Measurements from ENCODE around the gene GDF9.

Gene GDF9

DNA sequence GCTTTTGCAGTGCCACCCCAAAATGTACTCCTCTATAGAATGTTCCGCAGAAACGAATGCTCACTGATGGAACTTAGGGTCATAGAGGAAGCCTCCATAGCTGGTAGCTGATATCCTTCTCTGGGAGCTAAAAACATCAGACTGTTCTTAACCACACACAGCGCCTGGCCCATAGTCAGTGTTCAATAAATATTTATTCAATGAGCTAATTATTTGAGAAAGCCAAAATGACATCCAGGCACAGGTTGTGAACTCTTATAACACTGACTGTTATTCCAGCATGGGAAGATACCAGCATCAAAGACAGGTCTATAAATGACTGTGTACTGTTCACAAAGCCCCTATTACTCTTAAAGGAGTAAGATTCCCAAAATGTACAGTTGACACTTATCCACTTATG lies 12.9 kb downstream of the GDF9 start:
- Mint-ChIP-seq H3K4me3 (no peak overlapping the region), H3K4me1 (no peaks in the 10 kb centered on the region), H3K9me3 (no peaks in the 10 kb centered on the region), H3K36me3 (ENCODE audit: low read depth) (no peaks in the 10 kb centered on the region), H3K27ac (no peak overlapping the region), H3K27me3 (ENCODE audit: low read depth, poor library complexity) (peaks cover 19% of the 10 kb centered on the region)
- DNase-seq = no peak
- TF ChIP-seq, protein P1, sequence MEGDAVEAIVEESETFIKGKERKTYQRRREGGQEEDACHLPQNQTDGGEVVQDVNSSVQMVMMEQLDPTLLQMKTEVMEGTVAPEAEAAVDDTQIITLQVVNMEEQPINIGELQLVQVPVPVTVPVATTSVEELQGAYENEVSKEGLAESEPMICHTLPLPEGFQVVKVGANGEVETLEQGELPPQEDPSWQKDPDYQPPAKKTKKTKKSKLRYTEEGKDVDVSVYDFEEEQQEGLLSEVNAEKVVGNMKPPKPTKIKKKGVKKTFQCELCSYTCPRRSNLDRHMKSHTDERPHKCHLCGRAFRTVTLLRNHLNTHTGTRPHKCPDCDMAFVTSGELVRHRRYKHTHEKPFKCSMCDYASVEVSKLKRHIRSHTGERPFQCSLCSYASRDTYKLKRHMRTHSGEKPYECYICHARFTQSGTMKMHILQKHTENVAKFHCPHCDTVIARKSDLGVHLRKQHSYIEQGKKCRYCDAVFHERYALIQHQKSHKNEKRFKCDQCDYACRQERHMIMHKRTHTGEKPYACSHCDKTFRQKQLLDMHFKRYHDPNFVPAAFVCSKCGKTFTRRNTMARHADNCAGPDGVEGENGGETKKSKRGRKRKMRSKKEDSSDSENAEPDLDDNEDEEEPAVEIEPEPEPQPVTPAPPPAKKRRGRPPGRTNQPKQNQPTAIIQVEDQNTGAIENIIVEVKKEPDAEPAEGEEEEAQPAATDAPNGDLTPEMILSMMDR (IDR thresholded peaks at IDR 0.05) = no peak

DNA sequence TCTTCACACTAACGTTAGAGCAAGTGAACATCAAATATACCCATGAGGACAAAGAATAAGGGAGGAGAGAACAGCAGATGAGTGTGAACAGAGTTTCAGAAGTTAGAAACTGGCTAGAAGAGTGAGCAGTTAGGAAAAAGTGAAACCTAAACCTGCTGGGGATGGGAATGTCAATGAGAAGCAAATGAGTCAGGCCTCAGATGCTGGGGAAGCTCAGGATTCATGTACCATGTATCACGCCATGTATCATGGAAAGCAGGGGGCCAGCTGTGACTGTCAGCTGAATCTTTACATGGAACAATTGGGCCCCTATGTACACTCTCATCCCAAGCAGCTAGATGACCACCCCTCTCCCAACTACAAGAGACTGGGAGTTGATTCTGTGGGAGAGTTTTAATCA lies 16.2 kb downstream of the GDF9 start:
- H3K27ac Mint-ChIP-seq = no peak overlapping the region

DNA sequence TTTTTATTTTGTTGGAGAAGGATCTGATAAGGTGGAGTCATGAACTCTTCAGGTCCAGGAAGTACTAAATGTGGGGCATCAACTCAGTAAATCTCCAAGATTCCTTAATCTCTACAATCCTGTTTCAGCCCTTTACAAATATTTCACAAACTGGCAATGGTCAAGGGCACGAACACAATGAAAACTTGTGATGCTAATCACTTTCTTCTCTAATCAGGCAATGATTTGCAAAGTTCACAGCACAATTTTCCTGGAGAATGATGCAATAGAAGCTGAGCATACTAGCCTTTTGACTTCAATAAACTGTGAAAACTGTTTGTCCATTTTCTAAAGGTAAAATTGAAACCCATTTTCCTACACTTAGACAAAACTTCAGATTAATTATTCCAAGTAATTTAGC lies 16.9 kb downstream of the GDF9 start:
- H3K27me3 Mint-ChIP-seq (ENCODE audit: low read depth, poor library complexity) = peaks cover 14% of the 10 kb centered on the region
- H3K27ac Mint-ChIP-seq = no peak overlapping the region
- no peaks in the 10 kb centered on the region for H3K9me3 Mint-ChIP-seq
- TF ChIP-seq, protein P1 (IDR thresholded peaks at IDR 0.05) = no peak
- no peaks in the 10 kb centered on the region for H3K36me3 Mint-ChIP-seq (ENCODE audit: low read depth)
- no peak for DNase-seq
- H3K4me1 Mint-ChIP-seq = no peaks in the 10 kb centered on the region
- H3K4me3 Mint-ChIP-seq = no peak overlapping the region

More for the DNA sequence above, 16.2 kb downstream of the GDF9 start:
- no peaks in the 10 kb centered on the region for H3K36me3 Mint-ChIP-seq (ENCODE audit: low read depth)
- H3K9me3 Mint-ChIP-seq = no peaks in the 10 kb centered on the region
- TF ChIP-seq, protein P1 (IDR thresholded peaks at IDR 0.05) = no peak
- no peaks in the 10 kb centered on the region for H3K4me1 Mint-ChIP-seq
- DNase-seq = no peak
- H3K27me3 Mint-ChIP-seq (ENCODE audit: low read depth, poor library complexity) = peaks cover 14% of the 10 kb centered on the region
- H3K4me3 Mint-ChIP-seq = no peak overlapping the region

DNA sequence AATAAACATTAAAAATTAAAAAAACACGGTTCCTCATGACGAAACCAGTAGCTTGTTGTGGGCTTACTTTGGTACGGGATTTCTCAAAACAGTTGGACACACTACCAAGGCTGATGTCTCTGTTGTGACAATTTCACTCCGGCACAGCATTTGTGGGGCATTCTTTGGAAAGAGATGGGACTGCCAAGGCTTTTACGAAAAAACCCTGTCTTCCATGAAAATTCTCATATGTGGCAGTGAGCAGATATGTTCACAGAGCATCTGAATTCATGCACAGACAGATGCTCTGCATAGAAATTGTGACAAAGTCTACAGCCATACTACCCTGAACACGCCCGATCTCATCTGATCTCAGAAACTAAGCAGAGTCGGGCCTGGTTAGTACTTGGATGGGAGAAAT lies 18.0 kb downstream of the GDF9 start:
- H3K27me3 Mint-ChIP-seq (ENCODE audit: low read depth, poor library complexity) = peaks cover 14% of the 10 kb centered on the region
- TF ChIP-seq, protein P1 (IDR thresholded peaks at IDR 0.05) = no peak
- no peaks in the 10 kb centered on the region for H3K36me3 Mint-ChIP-seq (ENCODE audit: low read depth)
- no peak for DNase-seq
- H3K4me1 Mint-ChIP-seq = no peaks in the 10 kb centered on the region
- no peak overlapping the region for H3K4me3 Mint-ChIP-seq
- H3K9me3 Mint-ChIP-seq = no peaks in the 10 kb centered on the region
- no peak overlapping the region for H3K27ac Mint-ChIP-seq

DNA sequence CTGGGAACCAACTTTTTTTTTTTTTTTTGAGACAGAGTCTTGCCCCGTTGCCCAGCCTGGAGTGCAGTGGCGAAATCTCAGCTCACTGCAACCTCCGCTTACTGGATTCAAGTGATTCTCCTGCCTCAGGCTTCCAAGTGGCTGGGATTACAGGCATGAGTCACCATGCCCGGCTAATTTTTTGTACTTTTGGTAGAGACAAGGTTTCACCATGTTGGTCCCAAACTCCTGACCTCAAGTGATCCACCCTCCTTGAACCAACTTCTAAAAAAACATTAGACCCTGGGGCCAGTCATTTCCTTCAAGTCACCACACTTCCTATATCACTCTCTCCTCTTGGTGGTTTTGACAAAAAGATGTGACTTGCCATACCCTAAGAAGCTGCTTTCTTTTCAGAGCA lies 25.0 kb downstream of the GDF9 start:
- Mint-ChIP-seq H3K27me3 (ENCODE audit: low read depth, poor library complexity) (peaks cover 7% of the 10 kb centered on the region), H3K27ac (no peak overlapping the region), H3K4me1 (peaks cover 33% of the 10 kb centered on the region), H3K9me3 (no peaks in the 10 kb centered on the region), H3K4me3 (no peak overlapping the region), H3K36me3 (ENCODE audit: low read depth) (no peaks in the 10 kb centered on the region)
- TF ChIP-seq, protein P1 (IDR thresholded peaks at IDR 0.05) = no peak
- no peak for DNase-seq

DNA sequence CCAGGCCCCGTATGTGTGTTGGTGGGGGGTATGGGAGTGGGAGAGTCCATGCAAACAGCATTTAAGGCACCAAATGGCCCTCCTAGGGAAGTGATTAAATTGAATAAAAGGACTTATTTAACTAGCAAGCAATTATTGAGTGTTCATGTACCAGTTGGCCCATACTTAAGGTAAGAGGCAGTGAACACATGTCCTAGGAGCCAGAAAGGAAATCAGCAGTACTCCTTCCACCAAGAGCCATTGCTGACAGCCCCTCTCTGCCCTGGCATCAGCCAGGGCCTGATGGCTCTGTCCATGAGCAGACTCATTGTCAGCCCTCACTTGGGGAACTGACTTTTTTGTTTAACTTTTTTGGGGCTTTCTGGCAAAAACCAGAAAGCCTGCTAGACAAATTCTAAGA lies 25.4 kb downstream of the GDF9 start:
- Mint-ChIP-seq H3K4me1 (peaks cover 33% of the 10 kb centered on the region), H3K4me3 (no peak overlapping the region), H3K36me3 (ENCODE audit: low read depth) (no peaks in the 10 kb centered on the region), H3K27ac (no peak overlapping the region), H3K9me3 (no peaks in the 10 kb centered on the region), H3K27me3 (ENCODE audit: low read depth, poor library complexity) (peaks cover 3% of the 10 kb centered on the region)
- TF ChIP-seq, protein P1 (IDR thresholded peaks at IDR 0.05) = no peak
- DNase-seq = no peak

All from nephron progenitor cell (in vitro differentiated cells).